B cell (primary cell): ENCODE measurements around the gene THSD4. TPM values are rescaled to one million over a fixed set of nuclear protein-coding genes. Genes with fewer than 3 reads are reported as not detected.

Experiments
- ATAC-seq: fragments of 200-7000 bp; cut with Tn5 transposase; one replicate; pipeline ENCODE4 v1.10.0; 2021; ENCODE audit warnings: low read depth, mild to moderate bottlenecking, moderate number of reproducible peaks, moderate library complexity
- CTCF ChIA-PET: fragments of 350-600 bp; sonication (Branson Sonifier 250); formaldehyde crosslinking; loops from one replicate; lab custom pipeline; 2021; ENCODE audit warnings: antibody characterized with exemption, inconsistent platforms; lab: Charles Lee
- POLR2A ChIA-PET: fragments of 350-600 bp; sonication (Branson Sonifier 250); formaldehyde crosslinking; loops from one replicate; lab custom pipeline; 2021; ENCODE audit warnings: antibody characterized with exemption; lab: Charles Lee
- DNase-seq: peaks from one replicate; pipeline ENCODE4 v3.0.0; 2013
- H2AFZ ChIP-seq: 2 replicates; pipeline ENCODE4 v1.6.1; 2012; ENCODE audit warnings: mild to moderate bottlenecking, low read depth, low read length; ENCODE audit not compliant: insufficient read depth, poor library complexity, severe bottlenecking
- H3K27ac ChIP-seq, 2 donors: 1 replicate in 1 of 2; 2 replicates in 1 of 2; pipeline ENCODE4 v1.5.1; 2012 to 2013; ENCODE audit warnings: low read length in 2 of 2, mild to moderate bottlenecking in 2 of 2, moderate library complexity in 1 of 2
- H3K27me3 ChIP-seq, 4 experiments: fragments of 200-600 bp in 1 of 4; sonication (generic) in 1 of 4; replicated peaks in 1 of 4; 1 replicate in 2 of 4; 2 replicates in 2 of 4; pipeline versions ENCODE4 v1.6.1 to v1.7.0; 2013 to 2016; ENCODE audit warnings: low read length in 3 of 4, mild to moderate bottlenecking in 2 of 4, mixed read lengths in 1 of 4, moderate library complexity in 1 of 4; ENCODE audit not compliant: insufficient read depth in 4 of 4, control insufficient read depth in 3 of 4; ENCODE audit errors: control extremely low read depth in 1 of 4
- H3K36me3 ChIP-seq, 2 experiments: replicated peaks in 1 of 2; 1 replicate in 1 of 2; 2 replicates in 1 of 2; pipeline versions ENCODE4 v1.6.1 to v1.7.1; 2013; ENCODE audit warnings: low read length in 1 of 2; ENCODE audit not compliant: insufficient read depth in 2 of 2, control insufficient read depth in 1 of 2; ENCODE audit errors: control extremely low read depth in 1 of 2, extremely low read depth in 1 of 2
- H3K4me1 ChIP-seq, 2 donors: fragments of 200-600 bp in 1 of 2; sonication (generic) in 1 of 2; 1 replicate in 1 of 2; 2 replicates in 1 of 2; pipeline versions ENCODE4 v1.5.1 to v1.6.1; 2013 to 2017; ENCODE audit warnings: low read length in 2 of 2; ENCODE audit not compliant: control insufficient read depth in 2 of 2, insufficient read depth in 2 of 2
- H3K4me2 ChIP-seq: replicated peaks from 2 replicates; pipeline ENCODE3; 2012; ENCODE audit warnings: mild to moderate bottlenecking, low read depth, low read length; ENCODE audit not compliant: poor library complexity, severe bottlenecking
- H3K4me3 ChIP-seq, 5 experiments: fragments of 200-600 bp in 1 of 5; sonication (generic) in 1 of 5; 1 replicate in 3 of 5; 2 replicates in 2 of 5; pipeline versions ENCODE4 v1.5.1 to v1.7.0; 2011 to 2016; ENCODE audit warnings: low read length in 4 of 5, mild to moderate bottlenecking in 4 of 5, low read depth in 2 of 5, control low read depth in 1 of 5, moderate library complexity in 1 of 5; ENCODE audit not compliant: insufficient read depth in 1 of 5; ENCODE audit errors: control extremely low read depth in 1 of 5, extremely low read depth in 1 of 5
- H3K79me2 ChIP-seq: fragments of 200-600 bp; sonication (generic); one replicate; pipeline ENCODE4 v1.6.0; 2016; ENCODE audit warnings: low read length; ENCODE audit not compliant: control insufficient read depth, insufficient read depth
- H3K9ac ChIP-seq: fragments of 200-600 bp; sonication (generic); 2 replicates; pipeline ENCODE4 v1.6.1; 2017; ENCODE audit warnings: mild to moderate bottlenecking, low read length, moderate library complexity
- H3K9me3 ChIP-seq, 3 donors: one replicate each; pipeline versions ENCODE4 v1.6.1 to v1.7.1; 2013; ENCODE audit warnings: low read length in 2 of 3; ENCODE audit not compliant: control insufficient read depth in 2 of 3, insufficient read depth in 1 of 3; ENCODE audit errors: control extremely low read depth in 1 of 3
- H4K20me1 ChIP-seq: 2 replicates; pipeline ENCODE4 v1.6.0; 2012; ENCODE audit warnings: mild to moderate bottlenecking, low read length; ENCODE audit not compliant: insufficient read depth, control insufficient read depth, poor library complexity, severe bottlenecking
- H3K27ac Mint-ChIP-seq: one replicate; pipeline ENCODE4 v1.8.0; 2021; ENCODE audit warnings: mixed read lengths
- H3K27me3 Mint-ChIP-seq: one replicate; pipeline ENCODE4 v1.8.0; 2021; ENCODE audit warnings: mixed read lengths
- H3K4me1 Mint-ChIP-seq: one replicate; pipeline ENCODE4 v1.8.0; 2021; ENCODE audit warnings: mixed read lengths
- H3K4me3 Mint-ChIP-seq: one replicate; pipeline ENCODE4 v1.8.0; 2021; ENCODE audit warnings: mixed read lengths
- H3K9me3 Mint-ChIP-seq: one replicate; pipeline ENCODE4 v1.8.0; 2022; ENCODE audit warnings: mixed read lengths; ENCODE audit not compliant: insufficient read depth
- CTCF ChIP-seq: fragments of 200-600 bp; IDR thresholded peaks from one replicate; pipeline ENCODE4 v1.8.0; 2022; ENCODE audit warnings: antibody characterized with exemption, mild to moderate bottlenecking
- EZH2 ChIP-seq: IDR thresholded peaks from 2 replicates; pipeline ENCODE4 v1.6.1; 2012; ENCODE audit warnings: borderline replicate concordance, low read depth, mild to moderate bottlenecking, moderate library complexity, low read length; ENCODE audit not compliant: insufficient read depth, poor library complexity, severe bottlenecking
- WGBS: methylation state at CpG from one replicate; pipeline ENCODE4 v1.1.5; 2013; ENCODE audit warnings: missing lambda C conversion rate; ENCODE audit not compliant: insufficient coverage; 5-methylcytosine and 5-hydroxymethylcytosine counted together
- intact Hi-C: fragments of 100-400 bp; cut with micrococcal nuclease; formaldehyde crosslinking; loops from one replicate; pipeline ENCODE4 v1.10.0; 2022
- polyA plus RNA-seq: library from polyadenylated mRNA; depleted of rRNA; stranded (reverse); fragments of >200 nt; gene quantifications from 2 replicates; pipeline ENCODE4 v1.2.3, GENCODE V29; 2012
- total RNA-seq, 2 donors: library from RNA; stranded (reverse); fragments of 120-200 nt in 1 of 2; gene quantifications; 1 replicate in 1 of 2; 2 replicates in 1 of 2; pipeline versions ENCODE4 v1.2.3 to v1.2.4, GENCODE V29; 2013 to 2022

The THSD4 gene
- total and polyA plus RNA-seq, 2 donors (not counting 1 experiment from before 2014, with no cell fraction given), result not detected

- Histone ChIP-seq H3K27me3 (peaks cover 0 to 4% (median 2%) of the 10 kb centered on the region in 4 experiments), H3K79me2 (no peaks in the 10 kb centered on the region), H3K9ac (no peak overlapping the region), H4K20me1 (no peaks in the 10 kb centered on the region), H3K27ac (no peak overlapping the region), H3K9me3 (no peaks in the 10 kb centered on the region), H3K36me3 (no peaks in the 10 kb centered on the region), H3K4me3 (no peak overlapping the region), H2AFZ (no peak overlapping the region), H3K4me1 (no peaks in the 10 kb centered on the region), H3K4me2 (no peak overlapping the region)
- intact Hi-C loops, result no loop called here
- ATAC-seq (no peak), DNase-seq (no peak)
- Mint-ChIP-seq H3K27ac (no peak overlapping the region), H3K9me3 (peaks cover 2% of the 10 kb centered on the region), H3K27me3 (peaks cover 22% of the 10 kb centered on the region), H3K4me3 (no peak overlapping the region), H3K4me1 (no peaks in the 10 kb centered on the region)
- whole genome bisulfite sequencing, result no CpG with 5 or more reads among the region's 1 CpG
- no peak for TF ChIP-seq EZH2
- TF ChIP-seq CTCF, result no peak
- POLR2A ChIA-PET, result no interaction called here
- CTCF ChIA-PET, result no interaction called here
These were observed 524.2 kb downstream of the THSD4 start for GRCh38 chr15:71639471-71639870.

GRCh38 chr15:71643918-71644317, 528.6 kb downstream of the THSD4 start:
- WGBS, result no CpG with 5 or more reads among the region's 2 CpGs
- CTCF ChIA-PET, result no interaction called here
- TF ChIP-seq EZH2 (no peak), CTCF (no peak)
- no peak for DNase-seq
- Mint-ChIP-seq H3K4me3 (no peak overlapping the region), H3K4me1 (no peaks in the 10 kb centered on the region), H3K27ac (no peak overlapping the region), H3K9me3 (peaks cover 7% of the 10 kb centered on the region), H3K27me3 (peaks cover 9% of the 10 kb centered on the region)
- H3K79me2 ChIP-seq, result no peaks in the 10 kb centered on the region
- no peak overlapping the region for H3K27ac ChIP-seq
- no peak overlapping the region for H3K4me2 ChIP-seq
- no peaks in the 10 kb centered on the region for H3K9me3 ChIP-seq
- H3K36me3 ChIP-seq, result no peaks in the 10 kb centered on the region
- ATAC-seq, result no peak
- intact Hi-C loops, result no loop called here
- POLR2A ChIA-PET, result no interaction called here
- H3K4me3 ChIP-seq, result no peak overlapping the region
- H3K27me3 ChIP-seq, result peaks cover 0 to 4% (median 0%) of the 10 kb centered on the region in 4 experiments
- no peaks in the 10 kb centered on the region for H3K4me1 ChIP-seq
- no peak overlapping the region for H2AFZ ChIP-seq
- H3K9ac ChIP-seq, result no peak overlapping the region
- H4K20me1 ChIP-seq, result no peaks in the 10 kb centered on the region
